ENCODE measurements around the gene THRB. TPM values are rescaled to one million over a fixed set of nuclear protein-coding genes. Genes with fewer than 3 reads are reported as not detected.

Gene THRB
- total RNA-seq, 1 donor = 0.94 TPM

GRCh38 chr3:24365168-24365567 is 129.5 kb downstream of the THRB start:
- no peaks in the 10 kb centered on the region for H3K9me3 ChIP-seq (ENCODE audit: low read depth, low read length)
- no peaks in the 10 kb centered on the region for H3K27me3 ChIP-seq (ENCODE audit: insufficient read depth, low read length)
- no peak overlapping the region for H3K4me3 ChIP-seq (ENCODE audit: low read length)
- no peaks in the 10 kb centered on the region for H3K4me1 ChIP-seq (ENCODE audit: insufficient read depth, low read length)

GRCh38 chr3:24364359-24364758 is 130.3 kb downstream of the THRB start:
- Histone ChIP-seq H3K9me3 (ENCODE audit: low read depth, low read length) (no peaks in the 10 kb centered on the region), H3K4me3 (ENCODE audit: low read length) (no peak overlapping the region), H3K27me3 (ENCODE audit: insufficient read depth, low read length) (no peaks in the 10 kb centered on the region), H3K4me1 (ENCODE audit: insufficient read depth, low read length) (no peaks in the 10 kb centered on the region)

- H3K27me3 ChIP-seq (ENCODE audit: insufficient read depth, low read length) = no peaks in the 10 kb centered on the region
- H3K4me1 ChIP-seq (ENCODE audit: insufficient read depth, low read length) = no peaks in the 10 kb centered on the region
- no peak overlapping the region for H3K4me3 ChIP-seq (ENCODE audit: low read length)
- no peaks in the 10 kb centered on the region for H3K9me3 ChIP-seq (ENCODE audit: low read depth, low read length)
These were observed 131.4 kb downstream of the THRB start for GRCh38 chr3:24363242-24363641.

DNA sequence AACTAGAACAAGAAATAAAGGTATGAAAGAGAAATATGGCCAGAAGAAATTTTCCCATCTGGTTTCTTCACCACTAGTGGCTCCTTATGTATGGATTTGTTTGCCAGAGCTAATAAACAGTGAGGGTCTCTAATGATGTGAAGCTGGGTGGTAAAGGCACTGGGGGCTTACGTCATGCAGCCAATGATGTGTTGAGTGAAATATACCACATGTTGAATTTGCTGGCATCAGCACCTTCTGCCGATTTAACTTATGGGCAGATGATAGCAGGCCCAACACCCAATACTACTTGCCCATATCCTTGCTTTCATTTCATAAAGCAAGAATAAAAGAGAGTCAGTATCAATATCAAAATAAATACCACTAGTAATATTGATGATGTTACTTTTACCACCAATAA is 133.0 kb downstream of the THRB start:
- no peak overlapping the region for H3K4me3 ChIP-seq (ENCODE audit: low read length)
- H3K4me1 ChIP-seq (ENCODE audit: insufficient read depth, low read length) = no peaks in the 10 kb centered on the region
- H3K27me3 ChIP-seq (ENCODE audit: insufficient read depth, low read length) = no peaks in the 10 kb centered on the region
- H3K9me3 ChIP-seq (ENCODE audit: low read depth, low read length) = no peaks in the 10 kb centered on the region

GRCh38 chr3:24360957-24361356 is 133.7 kb downstream of the THRB start:
- Histone ChIP-seq H3K4me3 (ENCODE audit: low read length) (no peak overlapping the region), H3K4me1 (ENCODE audit: insufficient read depth, low read length) (no peaks in the 10 kb centered on the region), H3K27me3 (ENCODE audit: insufficient read depth, low read length) (no peaks in the 10 kb centered on the region), H3K9me3 (ENCODE audit: low read depth, low read length) (no peaks in the 10 kb centered on the region)

DNA sequence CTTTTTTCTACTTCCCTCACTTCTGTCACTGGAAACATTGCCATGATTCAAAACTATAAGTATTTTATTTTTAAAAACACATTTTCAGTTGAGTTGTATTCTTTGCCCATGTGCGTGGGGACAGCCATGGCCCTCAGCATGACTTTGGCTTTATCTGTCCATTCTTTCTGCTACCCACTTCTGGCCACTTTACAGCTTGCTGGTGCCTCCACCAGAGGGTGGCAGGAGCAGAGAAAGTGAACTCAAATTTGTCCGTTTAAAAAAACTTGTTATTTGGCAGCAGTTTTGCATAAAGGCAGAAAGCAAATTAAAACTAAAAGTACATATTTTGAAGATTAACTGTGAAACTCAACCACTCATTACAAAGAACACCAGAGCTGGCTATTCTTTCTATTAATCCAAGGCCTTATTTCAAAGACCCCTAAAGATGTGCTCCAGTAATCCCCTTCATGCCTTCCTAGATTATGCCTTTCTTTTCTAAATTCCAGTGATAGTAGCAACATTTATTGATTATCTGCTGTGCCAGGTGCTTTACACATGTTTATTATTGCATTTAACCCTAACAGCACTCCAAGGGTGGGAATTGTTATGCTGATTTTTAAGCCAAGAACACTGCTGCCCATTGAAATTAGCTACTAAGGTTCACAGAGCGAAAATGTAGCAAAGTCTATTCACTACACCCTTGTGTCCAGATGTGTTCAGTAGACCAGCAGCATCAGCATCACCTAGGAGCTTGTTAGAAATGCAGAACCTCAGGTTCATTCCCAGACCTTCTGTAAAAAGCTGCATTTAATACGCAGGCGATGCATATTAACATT is 134.8 kb downstream of the THRB start:
- H3K9me3 ChIP-seq (ENCODE audit: low read depth, low read length) = no peaks in the 10 kb centered on the region
- H3K4me3 ChIP-seq (ENCODE audit: low read length) = no peak overlapping the region
- no peaks in the 10 kb centered on the region for H3K27me3 ChIP-seq (ENCODE audit: insufficient read depth, low read length)
- H3K4me1 ChIP-seq (ENCODE audit: insufficient read depth, low read length) = no peaks in the 10 kb centered on the region

- H3K27me3 ChIP-seq (ENCODE audit: insufficient read depth, low read length) = no peaks in the 10 kb centered on the region
- no peaks in the 10 kb centered on the region for H3K9me3 ChIP-seq (ENCODE audit: low read depth, low read length)
- no peaks in the 10 kb centered on the region for H3K4me1 ChIP-seq (ENCODE audit: insufficient read depth, low read length)
- H3K4me3 ChIP-seq (ENCODE audit: low read length) = no peak overlapping the region
These were observed 135.5 kb downstream of the THRB start for GRCh38 chr3:24359102-24359501.

DNA sequence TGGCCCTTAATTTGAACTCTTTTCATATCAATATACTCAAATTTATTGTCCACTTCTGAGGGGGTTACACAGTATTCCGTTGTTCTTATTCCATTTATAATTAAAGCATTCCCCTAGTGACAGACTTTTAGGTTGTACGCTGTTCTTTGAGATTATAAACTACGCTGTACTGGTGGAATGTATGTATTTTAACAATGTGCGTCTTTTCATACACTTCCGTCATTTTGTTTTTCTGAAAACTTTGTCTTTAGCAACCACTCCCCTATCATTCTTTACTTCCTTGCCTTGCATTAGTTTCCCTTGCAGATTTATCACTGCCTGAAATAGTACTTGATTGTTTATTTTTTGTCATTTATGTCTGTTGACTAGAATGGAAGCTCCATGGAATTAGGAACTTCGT is 137.0 kb downstream of the THRB start:
- H3K4me3 ChIP-seq (ENCODE audit: low read length) = no peak overlapping the region
- no peaks in the 10 kb centered on the region for H3K27me3 ChIP-seq (ENCODE audit: insufficient read depth, low read length)
- no peaks in the 10 kb centered on the region for H3K9me3 ChIP-seq (ENCODE audit: low read depth, low read length)
- no peaks in the 10 kb centered on the region for H3K4me1 ChIP-seq (ENCODE audit: insufficient read depth, low read length)

DNA sequence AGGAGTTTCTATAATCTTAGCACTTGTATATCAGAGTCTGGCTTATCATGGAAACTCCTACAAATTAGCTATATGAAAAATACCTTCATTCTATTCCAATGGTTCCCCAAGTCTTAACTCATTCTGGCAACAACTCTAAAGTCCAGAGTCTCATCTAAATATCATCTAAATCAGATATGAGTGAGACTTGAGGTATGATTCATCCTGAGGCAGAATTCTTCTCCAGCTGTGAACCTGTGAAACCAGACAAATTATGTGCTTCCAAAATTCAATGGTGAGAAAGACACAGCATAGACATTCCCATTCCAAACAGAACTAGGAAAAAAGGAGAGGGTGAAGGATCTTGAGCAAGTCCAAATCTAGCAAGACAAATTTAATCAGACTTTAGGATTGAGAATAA is 138.8 kb downstream of the THRB start:
- Histone ChIP-seq H3K4me3 (ENCODE audit: low read length) (no peak overlapping the region), H3K27me3 (ENCODE audit: insufficient read depth, low read length) (no peaks in the 10 kb centered on the region), H3K9me3 (ENCODE audit: low read depth, low read length) (no peaks in the 10 kb centered on the region), H3K4me1 (ENCODE audit: insufficient read depth, low read length) (no peaks in the 10 kb centered on the region)

- Histone ChIP-seq H3K27me3 (ENCODE audit: insufficient read depth, low read length) (no peaks in the 10 kb centered on the region), H3K9me3 (ENCODE audit: low read depth, low read length) (no peaks in the 10 kb centered on the region), H3K4me3 (ENCODE audit: low read length) (no peak overlapping the region), H3K4me1 (ENCODE audit: insufficient read depth, low read length) (no peaks in the 10 kb centered on the region)
These were observed 140.4 kb downstream of the THRB start for GRCh38 chr3:24354230-24354629.

DNA sequence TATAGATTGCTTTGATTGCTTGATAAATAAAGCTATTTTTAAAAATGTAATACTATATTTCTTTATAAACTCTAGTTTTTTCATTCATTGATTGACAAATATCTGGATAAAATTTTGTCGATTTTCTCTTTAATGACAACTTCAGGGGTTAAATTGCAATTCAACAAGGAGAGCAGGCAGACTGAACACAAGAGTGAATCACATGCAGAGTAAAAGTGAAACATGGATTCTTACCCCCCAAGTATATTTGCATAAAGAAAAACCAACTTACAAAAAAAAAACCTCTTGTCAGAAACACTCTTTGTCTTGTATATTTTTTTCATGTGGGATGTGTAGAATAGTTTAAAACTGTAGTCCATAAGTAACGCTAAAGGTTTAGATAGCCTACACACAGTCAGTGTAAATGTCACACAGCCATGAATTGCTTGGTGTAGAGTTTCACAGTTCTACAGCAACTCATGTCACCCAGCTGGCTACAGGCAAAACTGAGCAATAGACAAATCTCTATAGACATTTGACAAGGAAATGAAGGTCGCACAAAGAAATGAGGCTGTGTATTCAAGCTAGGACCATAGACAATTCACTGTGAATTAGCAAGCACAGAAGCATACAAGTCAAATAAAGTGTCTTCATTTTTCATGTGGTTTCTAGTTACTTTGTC is 141.6 kb downstream of the THRB start:
- Histone ChIP-seq H3K27me3 (ENCODE audit: insufficient read depth, low read length) (no peaks in the 10 kb centered on the region), H3K4me3 (ENCODE audit: low read length) (no peak overlapping the region), H3K9me3 (ENCODE audit: low read depth, low read length) (no peaks in the 10 kb centered on the region), H3K4me1 (ENCODE audit: insufficient read depth, low read length) (no peaks in the 10 kb centered on the region)

GRCh38 chr3:24351779-24352469 is 142.7 kb downstream of the THRB start:
- no peaks in the 10 kb centered on the region for H3K9me3 ChIP-seq (ENCODE audit: low read depth, low read length)
- H3K4me3 ChIP-seq (ENCODE audit: low read length) = no peak overlapping the region
- H3K27me3 ChIP-seq (ENCODE audit: insufficient read depth, low read length) = no peaks in the 10 kb centered on the region
- H3K4me1 ChIP-seq (ENCODE audit: insufficient read depth, low read length) = no peaks in the 10 kb centered on the region

DNA sequence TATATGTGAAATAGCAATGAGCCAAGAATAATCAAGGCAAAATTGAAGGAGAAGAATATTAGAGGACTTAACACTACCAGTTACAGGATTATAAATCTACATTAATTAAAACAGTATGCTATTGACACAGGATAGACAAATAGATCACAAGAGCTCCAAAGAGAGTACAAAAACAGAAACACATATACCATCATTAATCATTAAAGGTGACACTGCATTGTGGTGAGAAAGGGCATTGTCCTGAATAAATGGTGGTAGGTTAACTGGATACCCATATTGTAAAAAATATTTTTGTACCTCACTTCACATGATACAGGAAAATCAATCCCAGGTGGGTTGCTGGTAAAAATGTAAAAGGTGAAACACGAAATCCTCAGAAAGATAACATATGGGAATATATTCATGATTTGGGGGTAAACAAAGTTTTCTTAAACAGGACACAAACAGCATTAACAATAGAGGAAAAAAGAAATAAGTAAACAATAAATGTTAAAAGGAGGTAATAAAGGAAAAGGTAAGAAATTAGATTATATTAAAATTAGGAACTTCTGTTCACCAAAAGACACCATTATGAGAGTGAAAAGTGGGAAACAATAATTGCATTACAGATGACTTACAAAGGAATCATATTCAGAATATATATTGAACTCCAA is 145.2 kb downstream of the THRB start:
- Histone ChIP-seq H3K4me3 (ENCODE audit: low read length) (no peak overlapping the region), H3K27me3 (ENCODE audit: insufficient read depth, low read length) (no peaks in the 10 kb centered on the region), H3K9me3 (ENCODE audit: low read depth, low read length) (no peaks in the 10 kb centered on the region), H3K4me1 (ENCODE audit: insufficient read depth, low read length) (no peaks in the 10 kb centered on the region)

DNA sequence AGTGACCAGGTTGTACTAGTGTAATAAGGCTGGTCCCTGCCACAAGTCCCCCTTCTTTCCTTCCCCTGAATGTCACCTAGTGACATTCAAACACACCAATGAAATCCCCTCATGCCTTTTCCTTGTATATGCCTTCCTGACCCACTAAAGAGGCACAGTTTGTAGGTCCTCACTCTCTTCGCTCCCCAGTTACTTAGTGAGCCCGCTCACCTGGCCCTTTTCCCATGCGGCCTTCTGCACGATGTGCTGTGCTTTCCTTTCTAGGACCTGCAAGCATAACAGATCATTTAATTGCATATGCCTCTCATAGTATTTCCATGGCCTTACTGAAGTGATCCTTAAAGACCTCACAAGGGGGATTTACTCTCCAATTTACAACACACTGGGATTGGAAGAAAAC is 146.3 kb downstream of the THRB start:
- H3K27me3 ChIP-seq (ENCODE audit: insufficient read depth, low read length) = no peaks in the 10 kb centered on the region
- no peaks in the 10 kb centered on the region for H3K9me3 ChIP-seq (ENCODE audit: low read depth, low read length)
- H3K4me3 ChIP-seq (ENCODE audit: low read length) = no peak overlapping the region
- H3K4me1 ChIP-seq (ENCODE audit: insufficient read depth, low read length) = no peaks in the 10 kb centered on the region

DNA sequence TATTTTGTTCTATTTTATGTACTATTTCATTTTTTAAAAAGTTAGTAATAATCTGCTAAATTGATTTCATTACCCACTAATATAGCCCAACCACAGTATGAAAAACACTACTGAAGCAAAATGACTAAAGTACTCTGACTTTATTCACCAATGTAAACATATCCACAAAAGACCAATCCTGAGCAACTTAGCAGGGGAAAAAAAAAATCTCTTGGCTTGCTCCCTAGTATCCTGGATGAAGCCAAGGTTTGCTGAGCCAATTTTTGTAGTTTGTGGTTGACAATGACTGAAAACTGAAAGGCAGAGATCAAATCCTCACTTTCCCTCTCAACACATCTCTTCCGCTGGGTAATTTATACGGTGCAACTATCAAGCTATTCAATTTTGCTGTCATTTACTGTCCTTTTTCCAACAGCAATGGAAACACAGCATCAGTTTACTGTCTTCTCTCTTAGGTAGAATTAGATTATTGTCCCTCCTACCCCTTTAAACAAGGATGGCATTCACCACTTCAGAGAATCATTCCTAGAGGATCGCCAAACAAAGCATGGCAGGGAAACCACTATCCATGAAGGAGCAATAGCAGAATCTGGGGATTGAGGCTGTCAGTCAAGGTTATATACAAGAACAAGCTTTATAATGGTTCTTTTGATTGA is 149.7 kb downstream of the THRB start:
- H3K9me3 ChIP-seq (ENCODE audit: low read depth, low read length) = no peaks in the 10 kb centered on the region

More for the DNA sequence above, 149.7 kb downstream of the THRB start:
- Histone ChIP-seq H3K27me3 (ENCODE audit: insufficient read depth, low read length) (no peaks in the 10 kb centered on the region), H3K4me3 (ENCODE audit: low read length) (no peak overlapping the region), H3K4me1 (ENCODE audit: insufficient read depth, low read length) (no peaks in the 10 kb centered on the region)
